OCI-LY3 (cell line): ENCODE measurements around the gene ADGRE3.

Experiments used
- EZH2phosphoT487 ChIP-seq: fragments of 200-600 bp; shearing (Covaris generic); IDR thresholded peaks from 2 replicates; pipeline ENCODE4 v1.6.1; 2018; ENCODE audit warnings: antibody characterized with exemption, mixed run types, low read depth
- TF ChIP-seq, protein P1 (sequence below): fragments of 200-600, 300-600 bp; sonication (generic); IDR thresholded peaks from 2 replicates; pipeline ENCODE4 v1.5.1; 2014; ENCODE audit warnings: antibody characterized with exemption, low read length, low read depth

DNA sequence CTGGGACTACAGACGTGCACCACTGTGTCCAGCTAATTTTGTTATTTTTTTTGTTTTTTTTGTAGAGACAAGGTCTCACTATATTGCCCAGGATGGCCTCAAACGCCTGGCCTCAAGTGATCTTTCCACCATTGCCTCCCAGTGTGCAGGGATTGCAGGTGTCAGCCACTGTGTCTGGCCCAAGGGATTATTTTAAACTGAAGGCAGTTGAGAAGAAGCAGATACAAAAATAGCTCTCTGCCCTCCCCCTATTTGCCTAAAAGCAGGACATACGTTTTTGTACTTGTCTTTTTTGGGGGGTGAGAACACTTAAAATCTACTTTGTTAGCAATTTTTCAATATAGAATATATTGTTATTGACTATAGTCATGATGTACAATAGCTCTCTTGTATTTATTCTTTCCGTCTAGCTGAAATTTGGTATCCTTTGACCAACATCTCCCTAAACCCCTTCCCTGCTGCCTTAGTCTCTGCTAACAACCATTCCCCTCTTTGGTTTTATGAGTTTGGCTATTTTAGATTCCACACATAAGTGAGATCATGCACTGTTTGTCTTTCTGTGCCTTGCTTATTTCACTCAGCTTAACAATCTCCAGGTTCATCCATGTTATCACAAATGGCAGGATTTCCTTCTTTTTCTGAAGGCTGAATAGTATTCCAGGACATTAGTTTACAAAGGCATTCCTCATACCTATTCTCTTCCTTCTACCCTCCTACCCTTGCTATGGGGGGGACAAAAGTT is 34.9 kb downstream of the ADGRE3 start:
- TF ChIP-seq, protein P1, sequence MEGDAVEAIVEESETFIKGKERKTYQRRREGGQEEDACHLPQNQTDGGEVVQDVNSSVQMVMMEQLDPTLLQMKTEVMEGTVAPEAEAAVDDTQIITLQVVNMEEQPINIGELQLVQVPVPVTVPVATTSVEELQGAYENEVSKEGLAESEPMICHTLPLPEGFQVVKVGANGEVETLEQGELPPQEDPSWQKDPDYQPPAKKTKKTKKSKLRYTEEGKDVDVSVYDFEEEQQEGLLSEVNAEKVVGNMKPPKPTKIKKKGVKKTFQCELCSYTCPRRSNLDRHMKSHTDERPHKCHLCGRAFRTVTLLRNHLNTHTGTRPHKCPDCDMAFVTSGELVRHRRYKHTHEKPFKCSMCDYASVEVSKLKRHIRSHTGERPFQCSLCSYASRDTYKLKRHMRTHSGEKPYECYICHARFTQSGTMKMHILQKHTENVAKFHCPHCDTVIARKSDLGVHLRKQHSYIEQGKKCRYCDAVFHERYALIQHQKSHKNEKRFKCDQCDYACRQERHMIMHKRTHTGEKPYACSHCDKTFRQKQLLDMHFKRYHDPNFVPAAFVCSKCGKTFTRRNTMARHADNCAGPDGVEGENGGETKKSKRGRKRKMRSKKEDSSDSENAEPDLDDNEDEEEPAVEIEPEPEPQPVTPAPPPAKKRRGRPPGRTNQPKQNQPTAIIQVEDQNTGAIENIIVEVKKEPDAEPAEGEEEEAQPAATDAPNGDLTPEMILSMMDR, result no peak
- no peak for TF ChIP-seq EZH2phosphoT487
